HG03432 (cell line): ENCODE results near the gene CTNNA3.
"Not testable (repeated sequence)": the region's sequence is repeated elsewhere in the genome, so short reads cannot be mapped to it uniquely, and the experiment has no call there.

Experiments used
- ATAC-seq: cut with Tn5 transposase; IDR thresholded peaks from one replicate; pipeline ENCODE4 v1.9.1; 2021; ENCODE audit warnings: mild to moderate bottlenecking, moderate library complexity; ENCODE audit not compliant: unreplicated experiment

The CTNNA3 gene

GRCh38 chr10:66501356-66501755, 1194.6 kb downstream of the CTNNA3 start:
- ATAC-seq: no peak

GRCh38 chr10:66483966-66484365, 1212.0 kb downstream of the CTNNA3 start:
- ATAC-seq: no peak

- ATAC-seq: no peak
These were observed 1223.8 kb downstream of the CTNNA3 start for GRCh38 chr10:66472156-66472555.

GRCh38 chr10:66467042-66467441, 1229.0 kb downstream of the CTNNA3 start:
- ATAC-seq: no peak

GRCh38 chr10:66466622-66467021, 1229.4 kb downstream of the CTNNA3 start:
- no peak for ATAC-seq

GRCh38 chr10:66463611-66464010, 1232.4 kb downstream of the CTNNA3 start:
- ATAC-seq: no peak

GRCh38 chr10:66457629-66458028, 1238.4 kb downstream of the CTNNA3 start:
- no peak for ATAC-seq

GRCh38 chr10:66455304-66455703, 1240.7 kb downstream of the CTNNA3 start:
- no peak for ATAC-seq

GRCh38 chr10:66440568-66440967, 1255.4 kb downstream of the CTNNA3 start:
- no peak for ATAC-seq

GRCh38 chr10:66414943-66415342, 1281.1 kb downstream of the CTNNA3 start:
- ATAC-seq: no peak

GRCh38 chr10:66405566-66405965, 1290.4 kb downstream of the CTNNA3 start:
- no peak for ATAC-seq

GRCh38 chr10:66398669-66399068, 1297.3 kb downstream of the CTNNA3 start:
- ATAC-seq: no peak

GRCh38 chr10:66394342-66395063, 1301.5 kb downstream of the CTNNA3 start:
- no peak for ATAC-seq

- ATAC-seq: no peak
These were observed 1305.1 kb downstream of the CTNNA3 start for GRCh38 chr10:66390926-66391325.

- no peak for ATAC-seq
These were observed 1315.0 kb downstream of the CTNNA3 start for GRCh38 chr10:66381045-66381444.

GRCh38 chr10:66378117-66378876, 1317.7 kb downstream of the CTNNA3 start:
- no peak for ATAC-seq

- ATAC-seq: no peak
These were observed 1327.8 kb downstream of the CTNNA3 start for GRCh38 chr10:66368146-66368545.

- no peak for ATAC-seq
These were observed 1329.8 kb downstream of the CTNNA3 start for GRCh38 chr10:66366163-66366562.

GRCh38 chr10:66365686-66366085, 1330.3 kb downstream of the CTNNA3 start:
- no peak for ATAC-seq

- ATAC-seq: no peak
These were observed 1333.5 kb downstream of the CTNNA3 start for GRCh38 chr10:66362522-66362921.

GRCh38 chr10:66353822-66354221, 1342.2 kb downstream of the CTNNA3 start:
- ATAC-seq: not testable (repeated sequence)

- no peak for ATAC-seq
These were observed 1342.6 kb downstream of the CTNNA3 start for GRCh38 chr10:66353422-66353821.
